HepG2 (cell line): ENCODE measurements around the gene ADGRG1.

Source experiments
- CBFB ChIP-seq: sonication (generic); formaldehyde crosslinking; IDR thresholded peaks from 2 replicates; pipeline ENCODE4 v1.4.0; 2020; ENCODE audit warnings: missing genetic modification reagents
- HBP1 ChIP-seq: IDR thresholded peaks from 2 replicates; pipeline ENCODE4 v1.6.1; 2016; ENCODE audit warnings: low read depth, control low read depth
- RBFOX2 ChIP-seq: fragments of 200-400 bp; formaldehyde crosslinking; IDR thresholded peaks from 2 replicates; pipeline ENCODE4 v1.6.1; 2017; ENCODE audit warnings: low read depth, mild to moderate bottlenecking, low read length

DNA sequence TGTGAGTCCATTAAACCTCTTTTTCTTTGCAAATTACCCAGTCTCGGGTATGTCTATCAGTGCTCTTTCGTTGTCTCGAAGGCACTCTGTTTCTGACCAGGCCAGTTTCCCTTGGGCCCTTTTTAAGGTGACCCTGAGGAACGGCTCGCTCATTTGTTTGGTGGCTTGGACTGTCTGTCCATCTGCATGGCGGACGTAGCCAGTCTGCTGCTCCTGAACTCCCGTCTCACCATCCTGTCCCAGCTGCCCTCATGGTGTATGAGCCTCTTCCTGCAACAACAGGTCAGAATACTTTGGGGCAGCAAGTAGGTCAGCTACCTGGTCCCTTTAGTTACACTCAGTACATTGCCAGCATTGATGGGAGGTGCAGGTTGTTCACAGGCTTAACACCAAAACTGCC is 85.2 kb downstream of the ADGRG1 start:
- TF ChIP-seq RBFOX2: no peak
- no peak for TF ChIP-seq HBP1 (CRISPR knock-in tag)
- no peak for TF ChIP-seq CBFB (CRISPR knock-in tag)
